H1 (cell line): ENCODE measurements around the gene DNM1L. TPM values are rescaled to one million over a fixed set of nuclear protein-coding genes. Genes with fewer than 3 reads are reported as not detected.

Experiments used
- CTCF ChIA-PET: fragments of 300-600 bp; sonication (Branson Sonifier 250); formaldehyde crosslinking; loops from one replicate; lab custom pipeline; 2021; ENCODE audit not compliant: partially characterized antibody; lab: Charles Lee
- POLR2A ChIA-PET: fragments of 300-600 bp; sonication (Branson Sonifier 250); formaldehyde crosslinking; loops from one replicate; lab custom pipeline; 2021; ENCODE audit warnings: inconsistent platforms; ENCODE audit not compliant: partially characterized antibody; lab: Charles Lee
- DNase-seq, 2 experiments: peaks; one replicate each; pipeline versions ENCODE4 v3.0.0 to v3.0.0-alpha.2; 2010 to 2022; ENCODE audit warnings: low spot score in 2 of 2, low read depth in 1 of 2, mixed read lengths in 1 of 2
- FAIRE-seq: peaks from 2 replicates; lab custom pipeline; 2011; peaks lifted over from hg19 to GRCh38; lab: Jason Lieb, UNC
- H2AFZ ChIP-seq: 2 replicates; pipeline ENCODE4 v1.8.1; 2012; ENCODE audit warnings: low read length, inconsistent platforms
- H2AK5ac ChIP-seq: 2 replicates; pipeline ENCODE4 v1.6.1; 2013; ENCODE audit warnings: low read depth, low read length
- H2BK120ac ChIP-seq: replicated peaks from 2 replicates; pipeline ENCODE3; 2013; ENCODE audit warnings: low read depth, low read length, inconsistent platforms
- H2BK12ac ChIP-seq: 2 replicates; pipeline ENCODE4 v1.6.1; 2013; ENCODE audit warnings: low read depth, low read length
- H2BK15ac ChIP-seq: 2 replicates; pipeline ENCODE4 v1.6.1; 2013; ENCODE audit warnings: low read length
- H2BK20ac ChIP-seq: 2 replicates; pipeline ENCODE4 v1.6.1; 2013; ENCODE audit warnings: low read length
- H2BK5ac ChIP-seq: 2 replicates; pipeline ENCODE4 v1.6.1; 2013; ENCODE audit warnings: low read depth, low read length
- H3K14ac ChIP-seq: 2 replicates; pipeline ENCODE4 v1.6.1; 2013; ENCODE audit warnings: inconsistent platforms; ENCODE audit not compliant: insufficient read length
- H3K18ac ChIP-seq: 2 replicates; pipeline ENCODE4 v1.6.1; 2013; ENCODE audit warnings: low read length; ENCODE audit errors: extremely low read depth
- H3K23ac ChIP-seq: 2 replicates; pipeline ENCODE4 v1.6.1; 2013; ENCODE audit warnings: inconsistent platforms; ENCODE audit not compliant: insufficient read length
- H3K23me2 ChIP-seq: 2 replicates; pipeline ENCODE4 v1.6.1; 2013; ENCODE audit warnings: low read depth, low read length
- H3K27ac ChIP-seq: 2 replicates; pipeline ENCODE4 v1.6.1; 2011; ENCODE audit warnings: low read depth, low read length, inconsistent platforms
- H3K27me3 ChIP-seq, 4 experiments: replicated peaks in 1 of 4; 1 replicate in 1 of 4; 2 replicates in 3 of 4; pipeline versions ENCODE4 v1.6.1 to v1.8.1; 2011 to 2013; ENCODE audit warnings: low read length in 3 of 4, mild to moderate bottlenecking in 3 of 4, inconsistent platforms in 2 of 4, mixed read lengths in 2 of 4, moderate library complexity in 1 of 4; ENCODE audit not compliant: control insufficient read depth in 3 of 4, insufficient read depth in 3 of 4; ENCODE audit errors: extremely low read depth in 1 of 4
- H3K36me3 ChIP-seq, 4 experiments: 2 replicates each; pipeline versions ENCODE4 v1.6.1 to v1.8.1; 2011 to 2013; ENCODE audit warnings: mild to moderate bottlenecking in 4 of 4, low read length in 3 of 4, moderate library complexity in 2 of 4, control low read depth in 1 of 4, inconsistent platforms in 1 of 4; ENCODE audit not compliant: insufficient read depth in 4 of 4, control insufficient read depth in 2 of 4
- H3K4ac ChIP-seq: replicated peaks from 2 replicates; pipeline ENCODE3; 2013; ENCODE audit warnings: low read length, low read depth, mixed read lengths, inconsistent platforms; ENCODE audit not compliant: insufficient read length
- H3K4me1 ChIP-seq, 4 experiments: replicated peaks in 1 of 4; 1 replicate in 1 of 4; 2 replicates in 3 of 4; pipeline versions ENCODE4 v1.6.1 to v1.8.1; 2011 to 2013; ENCODE audit warnings: low read length in 3 of 4, inconsistent platforms in 2 of 4, mixed read lengths in 1 of 4; ENCODE audit not compliant: insufficient read depth in 4 of 4, control insufficient read depth in 3 of 4
- H3K4me2 ChIP-seq, 2 experiments: 2 replicates each; pipeline versions ENCODE4 v1.6.1 to v1.8.1; 2011 to 2013; ENCODE audit warnings: low read depth in 2 of 2, low read length in 2 of 2, control low read depth in 1 of 2, inconsistent platforms in 1 of 2, mild to moderate bottlenecking in 1 of 2; ENCODE audit not compliant: insufficient read depth in 1 of 2
- H3K4me3 ChIP-seq, 4 experiments: fragments of 200-600, 300-600 bp in 1 of 4; sonication (generic), shearing (Covaris generic), sonication (Bioruptor Twin) in 1 of 4; 2 replicates each; pipeline versions ENCODE4 v1.5.1 to v1.8.1; 2011 to 2016; ENCODE audit warnings: low read length in 4 of 4, low read depth in 3 of 4, control low read depth in 2 of 4, inconsistent platforms in 2 of 4, mild to moderate bottlenecking in 2 of 4, mixed read lengths in 1 of 4, moderate library complexity in 1 of 4; ENCODE audit not compliant: insufficient read depth in 2 of 4; ENCODE audit errors: extremely low read depth in 1 of 4
- H3K56ac ChIP-seq: replicated peaks from 2 replicates; pipeline ENCODE3; 2013; ENCODE audit warnings: low read depth, mild to moderate bottlenecking, mixed read lengths, low read length, inconsistent platforms; ENCODE audit not compliant: insufficient read length
- H3K79me1 ChIP-seq: 2 replicates; pipeline ENCODE4 v1.6.1; 2013; ENCODE audit warnings: low read depth, low read length, control low read depth
- H3K79me2 ChIP-seq, 2 experiments: 2 replicates each; pipeline versions ENCODE4 v1.6.1 to v1.8.1; 2012 to 2013; ENCODE audit warnings: low read length in 2 of 2, mild to moderate bottlenecking in 2 of 2, inconsistent platforms in 1 of 2; ENCODE audit not compliant: insufficient read depth in 2 of 2, control insufficient read depth in 1 of 2
- H3K9ac ChIP-seq, 4 experiments: replicated peaks in 1 of 4; 1 replicate in 1 of 4; 2 replicates in 3 of 4; pipeline versions ENCODE4 v1.6.1 to v1.8.1; 2011 to 2013; ENCODE audit warnings: low read depth in 3 of 4, low read length in 3 of 4, control low read depth in 2 of 4, mild to moderate bottlenecking in 2 of 4, moderate library complexity in 2 of 4, inconsistent platforms in 1 of 4; ENCODE audit errors: extremely low read depth in 1 of 4
- H3K9me3 ChIP-seq, 2 experiments: 2 replicates each; pipeline versions ENCODE4 v1.6.1 to v1.8.1; 2012 to 2013; ENCODE audit warnings: mild to moderate bottlenecking in 2 of 2, moderate library complexity in 2 of 2, control low read depth in 1 of 2, inconsistent platforms in 1 of 2, low read depth in 1 of 2, low read length in 1 of 2, mixed read lengths in 1 of 2; ENCODE audit not compliant: insufficient read depth in 2 of 2
- H4K20me1 ChIP-seq, 2 experiments: replicated peaks in 1 of 2; 2 replicates each; pipeline versions ENCODE3 to v1.8.1; 2011 to 2013; ENCODE audit warnings: inconsistent platforms in 2 of 2, low read length in 2 of 2, mild to moderate bottlenecking in 1 of 2; ENCODE audit not compliant: insufficient read depth in 2 of 2, control insufficient read depth in 1 of 2
- H4K5ac ChIP-seq: 2 replicates; pipeline ENCODE4 v1.6.1; 2013; ENCODE audit warnings: low read length, low read depth, mixed read lengths, inconsistent platforms; ENCODE audit not compliant: insufficient read length
- H4K8ac ChIP-seq: 2 replicates; pipeline ENCODE4 v1.8.0; 2013; ENCODE audit warnings: mild to moderate bottlenecking, moderate library complexity, low read length, inconsistent platforms; ENCODE audit not compliant: insufficient read depth; ENCODE audit errors: extremely low read depth
- H4K91ac ChIP-seq: replicated peaks from 2 replicates; pipeline ENCODE3; 2013; ENCODE audit warnings: low read length, mixed read lengths, inconsistent platforms; ENCODE audit not compliant: insufficient read length
- BACH1 ChIP-seq: IDR thresholded peaks from 2 replicates; pipeline ENCODE4 v1.6.1; 2012; ENCODE audit warnings: low read length, improper control_type of control experiment
- FOSL1 ChIP-seq: IDR thresholded peaks from 2 replicates; pipeline ENCODE4 v1.6.1; 2011; ENCODE audit warnings: mild to moderate bottlenecking, low read depth, low read length, moderate library complexity; ENCODE audit not compliant: insufficient read depth
- HDAC2 ChIP-seq, 2 experiments: fragments of 300-600 bp in 1 of 2; sonication (generic) in 1 of 2; IDR thresholded peaks; 2 replicates each; pipeline ENCODE4 v1.6.1; 2011 to 2012; ENCODE audit warnings: low read depth in 2 of 2, low read length in 2 of 2, mild to moderate bottlenecking in 2 of 2, moderate library complexity in 2 of 2, borderline replicate concordance in 1 of 2, inconsistent platforms in 1 of 2
- NRF1 ChIP-seq: IDR thresholded peaks from 2 replicates; pipeline ENCODE4 v1.6.1; 2011; ENCODE audit warnings: mild to moderate bottlenecking, low read depth, low read length, improper control_type of control experiment
- PHF8 ChIP-seq: fragments of 200-600 bp; sonication (generic); conservative IDR thresholded peaks from 2 replicates; pipeline ENCODE4 v1.7.1; 2012; ENCODE audit warnings: low read depth, mild to moderate bottlenecking, inconsistent platforms, low read length, moderate library complexity
- POLR2A ChIP-seq, 2 experiments: IDR thresholded peaks; 1 replicate in 1 of 2; 2 replicates in 1 of 2; pipeline ENCODE4 v1.6.1; 2011; ENCODE audit warnings: low read depth in 2 of 2, low read length in 2 of 2, mild to moderate bottlenecking in 2 of 2; ENCODE audit errors: control extremely low read depth in 1 of 2
- POLR2AphosphoS5 ChIP-seq: IDR thresholded peaks from 2 replicates; pipeline ENCODE4 v1.6.1; 2011; ENCODE audit warnings: low read depth, low read length
- RBBP5 ChIP-seq: IDR thresholded peaks from 2 replicates; pipeline ENCODE4 v1.7.1; 2012; ENCODE audit warnings: low read depth, mild to moderate bottlenecking, inconsistent platforms, low read length, moderate library complexity, borderline replicate concordance
- RNF2 ChIP-seq: fragments of 200-900, 300-1000 bp; sonication (generic); IDR thresholded peaks from 2 replicates; pipeline ENCODE4 v1.7.1; 2016; ENCODE audit warnings: borderline replicate concordance, low read depth, mild to moderate bottlenecking, antibody characterized with exemption, low read length; ENCODE audit not compliant: poor library complexity, severe bottlenecking; ENCODE audit errors: missing control alignments
- SIN3A ChIP-seq, 2 experiments: IDR thresholded peaks in 1 of 2; conservative IDR thresholded peaks in 1 of 2; 2 replicates each; pipeline ENCODE4 v1.6.1; 2011 to 2012; ENCODE audit warnings: low read length in 2 of 2, improper control_type of control experiment in 1 of 2, low read depth in 1 of 2, mild to moderate bottlenecking in 1 of 2
- SIRT6 ChIP-seq: IDR thresholded peaks from one replicate; pipeline ENCODE4 v1.7.1; 2012; ENCODE audit warnings: low read length, inconsistent platforms
- USF2 ChIP-seq: IDR thresholded peaks from 2 replicates; pipeline ENCODE4 v1.6.1; 2011; ENCODE audit warnings: low read length, improper control_type of control experiment
- WGBS, 2 experiments: shearing (Covaris generic) in 1 of 2; methylation state at CpG; one replicate each; pipeline versions ENCODE4 v1.1.6 to v1.1.7; 2013 to 2015; ENCODE audit warnings: low lambda C conversion rate in 2 of 2, mixed read lengths in 2 of 2, inconsistent platforms in 1 of 2, low coverage in 1 of 2, missing lambda C conversion rate in 1 of 2; ENCODE audit not compliant: insufficient replicate concordance in 2 of 2, insufficient coverage in 1 of 2, insufficient read length in 1 of 2; ENCODE audit errors: extremely low coverage in 1 of 2, missing lambda C conversion rate in 1 of 2; 5-methylcytosine and 5-hydroxymethylcytosine counted together
- polyA plus RNA-seq, 7 experiments: library from polyadenylated mRNA; depleted of rRNA in 3 of 7; stranded (reverse) in 5 of 7; unstranded in 2 of 7; fragments of >200 nt in 5 of 7; fragments of 200-250 nt in 2 of 7; gene quantifications; 1 replicate in 5 of 7; 2 replicates in 1 of 7; 4 replicates in 1 of 7; pipeline versions ENCODE4 v1.2.1 to v1.2.3, GENCODE V29; 2011 to 2013; ENCODE audit warnings: missing spikeins in 2 of 7, mixed read lengths in 2 of 7
- total RNA-seq: library from RNA; stranded (reverse); fragmentation: NEBNext Ultra II Directional; extraction: Animal tissue kit (Norgen Biotek cat#: 25700); gene quantifications from 2 replicates; pipeline ENCODE4 v1.2.1, GENCODE V29; 2021

Gene DNM1L
- total and polyA plus RNA-seq, 2 of the 8 experiments (the other 6 are each of a cell fraction or from before 2014, with no cell fraction given) = 23.7 to 93.9 TPM

GRCh38 chr12:32693036-32693435, 13.9 kb downstream of the DNM1L start:
- Histone ChIP-seq H3K56ac (no peak overlapping the region), H3K27me3 (no peaks in the 10 kb centered on the region)
- TF ChIP-seq BACH1 (no peak), HDAC2 (IDR thresholded peaks at IDR 0.05; ENCODE audit: borderline replicate concordance in 1 of 2, low read depth in 2 of 2, low read length in 2 of 2) (no peak), RBBP5 (no peak), USF2 (no peak), NRF1 (no peak), RNF2 (no peak), POLR2AphosphoS5 (no peak), PHF8 (no peak), SIRT6 (no peak), POLR2A (IDR thresholded peaks at IDR 0.05; ENCODE audit: control extremely low read depth in 1 of 2, low read depth in 2 of 2, low read length in 2 of 2) (no peak), FOSL1 (no peak), SIN3A (conservative IDR thresholded peaks at IDR 0.05 in 1 of 2, IDR thresholded peaks at IDR 0.05 in 1 of 2; ENCODE audit: low read depth in 1 of 2, low read length in 2 of 2) (no peak)
- TF ChIP-seq, all 59 proteins: peak for 0
- peaks cover 0 to 1% of the 10 kb centered on the region in 2 experiments for H4K20me1 ChIP-seq
- H2BK12ac ChIP-seq = no peak overlapping the region
- no peak overlapping the region for H3K14ac ChIP-seq
- ChIA-PET CTCF (no interaction called here), POLR2A (no interaction called here)
- H3K27ac ChIP-seq = no peak overlapping the region
- H3K9ac ChIP-seq = no peak overlapping the region
- H3K4ac ChIP-seq = no peak overlapping the region
- FAIRE-seq = no peak
- H3K36me3 ChIP-seq = peaks cover 0 to 2% (median 0%) of the 10 kb centered on the region in 4 experiments; a peak in 1 of 8 replicates
- no peak overlapping the region for H3K4me3 ChIP-seq
- no peak overlapping the region for H2AK5ac ChIP-seq
- no peak for DNase-seq
- no peak overlapping the region for H3K4me2 ChIP-seq
- no peak overlapping the region for H2BK20ac ChIP-seq
- H2AFZ ChIP-seq = no peak overlapping the region
- H2BK5ac ChIP-seq = no peak overlapping the region
- 83% methylated on average over 1 of the region's 1 CpG; no CpG with 5 or more reads in 1 of the 2 experiments for WGBS, 2 experiments
- H3K23me2 ChIP-seq = no peaks in the 10 kb centered on the region
- H3K9me3 ChIP-seq = no peaks in the 10 kb centered on the region
- H3K79me1 ChIP-seq = no peaks in the 10 kb centered on the region
- H2BK120ac ChIP-seq = no peak overlapping the region
- peaks cover 0 to 5% (median 0%) of the 10 kb centered on the region in 4 experiments; a peak in 2 of 7 replicates for H3K4me1 ChIP-seq
- no peak overlapping the region for H3K23ac ChIP-seq
- H4K5ac ChIP-seq = no peak overlapping the region
- no peak overlapping the region for H4K91ac ChIP-seq
- no peak overlapping the region for H2BK15ac ChIP-seq
- H3K18ac ChIP-seq = no peak overlapping the region
- peaks cover 3 to 97% of the 10 kb centered on the region in 2 experiments; a peak in 3 of 4 replicates for H3K79me2 ChIP-seq
- no peak overlapping the region for H4K8ac ChIP-seq
